HEK293T (cell line): ENCODE data around the gene WNT5A.

Source experiments
- CTCF ChIA-PET: fragments of 350-600 bp; formaldehyde crosslinking; extraction: SDS; loops from one replicate; lab custom pipeline; 2021; ENCODE audit warnings: antibody characterized with exemption, inconsistent platforms; lab: Yijun Ruan, JAX
- POLR2A ChIA-PET: fragments of 350-600 bp; formaldehyde crosslinking; extraction: SDS; loops from one replicate; lab custom pipeline; 2020; ENCODE audit warnings: antibody characterized with exemption, inconsistent platforms; lab: Yijun Ruan, JAX
- DNase-seq: peaks from one replicate; pipeline ENCODE4 v3.0.0; 2012; ENCODE audit warnings: mixed read lengths; ENCODE audit errors: extremely low spot score
- ARNT ChIP-seq: fragments of 450-650 bp; IDR thresholded peaks from 2 replicates; pipeline ENCODE4 v1.6.1; 2017; ENCODE audit warnings: mild to moderate bottlenecking
- BHLHE40 ChIP-seq: fragments of 450-650 bp; IDR thresholded peaks from 2 replicates; pipeline ENCODE4 v1.6.1; 2016; ENCODE audit warnings: mild to moderate bottlenecking, moderate library complexity, borderline replicate concordance
- CTBP1 ChIP-seq: fragments of 450-650 bp; IDR thresholded peaks from 2 replicates; pipeline ENCODE4 v1.6.1; 2016; ENCODE audit warnings: borderline replicate concordance
- ELF4 ChIP-seq: fragments of 450-650 bp; IDR thresholded peaks from 2 replicates; pipeline ENCODE4 v1.6.1; 2017; ENCODE audit warnings: antibody characterized with exemption
- FOXA1 ChIP-seq: fragments of 450-650 bp; IDR thresholded peaks from 2 replicates; pipeline ENCODE4 v1.6.1; 2016; ENCODE audit warnings: mild to moderate bottlenecking
- FOXK2 ChIP-seq: fragments of 450-650 bp; IDR thresholded peaks from 2 replicates; pipeline ENCODE4 v1.6.1; 2016; ENCODE audit warnings: mild to moderate bottlenecking
- FOXM1 ChIP-seq: fragments of 450-650 bp; IDR thresholded peaks from 2 replicates; pipeline ENCODE4 v1.6.1; 2017; ENCODE audit warnings: mild to moderate bottlenecking, borderline replicate concordance
- HDGF ChIP-seq: fragments of 450-650 bp; IDR thresholded peaks from 2 replicates; pipeline ENCODE4 v1.6.1; 2017; ENCODE audit warnings: antibody characterized with exemption, borderline replicate concordance
- L3MBTL2 ChIP-seq: fragments of 450-650 bp; conservative IDR thresholded peaks from 2 replicates; pipeline ENCODE4 v1.6.1; 2016; ENCODE audit warnings: mild to moderate bottlenecking
- LEF1 ChIP-seq: fragments of 450-650 bp; IDR thresholded peaks from 2 replicates; pipeline ENCODE4 v1.6.1; 2017; ENCODE audit warnings: mild to moderate bottlenecking, borderline replicate concordance
- NFRKB ChIP-seq: fragments of 450-650 bp; IDR thresholded peaks from 2 replicates; pipeline ENCODE4 v1.6.1; 2016; ENCODE audit warnings: mild to moderate bottlenecking, moderate library complexity
- SP1 ChIP-seq: fragments of 450-650 bp; IDR thresholded peaks from 2 replicates; pipeline ENCODE4 v1.6.1; 2017
- SUZ12 ChIP-seq: fragments of 450-650 bp; IDR thresholded peaks from 2 replicates; pipeline ENCODE4 v1.6.1; 2016; ENCODE audit warnings: mild to moderate bottlenecking
- TARDBP ChIP-seq: fragments of 450-650 bp; IDR thresholded peaks from 2 replicates; pipeline ENCODE4 v1.6.1; 2016
- ZNF384 ChIP-seq: fragments of 450-650 bp; IDR thresholded peaks from 2 replicates; pipeline ENCODE4 v1.6.1; 2016
- TF ChIP-seq, protein P1 (sequence below): fragments of 450-650 bp; IDR thresholded peaks from 2 replicates; pipeline ENCODE4 v1.6.1; 2016

Gene WNT5A

DNA sequence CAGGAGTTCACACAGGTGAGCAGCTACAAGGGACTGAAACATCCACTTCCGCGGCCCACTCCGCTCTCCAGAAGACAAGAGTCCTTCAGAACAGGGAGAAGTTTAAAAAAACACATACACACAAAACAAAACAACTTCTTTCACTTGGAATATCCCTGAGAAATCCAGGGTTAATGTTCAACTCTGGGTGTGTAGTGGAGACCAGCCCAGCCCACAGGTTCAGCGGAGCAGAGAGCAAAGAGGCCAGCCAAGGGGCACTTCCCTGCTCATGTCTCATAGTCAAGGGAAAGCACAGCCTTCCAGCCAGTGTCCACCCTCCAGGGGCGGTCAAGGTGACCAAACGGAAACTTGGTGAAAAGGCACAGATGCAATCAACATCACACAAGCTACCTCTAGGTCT, 41.6 kb downstream of the WNT5A start:
- ChIA-PET POLR2A (no interaction called here), CTCF (interaction anchor here (0.6 kb wide), 1 partner anchor 1002 kb away, joined by 3 read pairs; no protein-coding TSS in a partner anchor)
- TF ChIP-seq ARNT (no peak), LEF1 (no peak), NFRKB (no peak), FOXM1 (no peak), L3MBTL2 (no peak), ELF4 (no peak)
- DNase-seq = no peak

DNA sequence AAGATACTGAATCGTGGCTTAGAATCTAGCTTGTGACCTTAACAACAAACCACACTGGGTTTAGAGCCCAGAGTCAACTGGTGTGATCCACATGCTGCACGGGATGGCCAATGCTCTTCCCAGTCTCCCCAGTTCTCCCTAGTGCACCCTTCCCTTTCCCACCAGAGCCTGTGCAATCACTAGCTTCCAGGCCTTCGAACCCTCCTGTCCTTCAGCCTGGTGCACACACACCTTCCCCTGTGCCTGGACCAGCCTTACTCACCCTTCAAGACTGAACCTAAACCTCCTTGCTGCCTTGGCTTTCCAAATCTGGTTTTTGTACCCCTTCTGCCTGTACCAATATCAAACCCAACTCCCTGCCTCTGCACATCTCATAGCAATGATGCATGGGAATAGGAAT, 43.8 kb downstream of the WNT5A start:
- DNase-seq = no peak
- POLR2A ChIA-PET = no interaction called here
- TF ChIP-seq FOXA1 (no peak), CTBP1 (no peak), ZNF384 (no peak), ARNT (no peak), FOXK2 (no peak), HDGF (no peak), NFRKB (no peak), LEF1 (no peak), BHLHE40 (no peak), TARDBP (no peak), L3MBTL2 (no peak), ELF4 (no peak), SUZ12 (no peak), SP1 (no peak), FOXM1 (no peak)
- TF ChIP-seq, protein P1, sequence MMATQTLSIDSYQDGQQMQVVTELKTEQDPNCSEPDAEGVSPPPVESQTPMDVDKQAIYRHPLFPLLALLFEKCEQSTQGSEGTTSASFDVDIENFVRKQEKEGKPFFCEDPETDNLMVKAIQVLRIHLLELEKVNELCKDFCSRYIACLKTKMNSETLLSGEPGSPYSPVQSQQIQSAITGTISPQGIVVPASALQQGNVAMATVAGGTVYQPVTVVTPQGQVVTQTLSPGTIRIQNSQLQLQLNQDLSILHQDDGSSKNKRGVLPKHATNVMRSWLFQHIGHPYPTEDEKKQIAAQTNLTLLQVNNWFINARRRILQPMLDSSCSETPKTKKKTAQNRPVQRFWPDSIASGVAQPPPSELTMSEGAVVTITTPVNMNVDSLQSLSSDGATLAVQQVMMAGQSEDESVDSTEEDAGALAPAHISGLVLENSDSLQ = no peak
- CTCF ChIA-PET = interaction anchor here (0.6 kb wide), 1 partner anchor 451 kb away, joined by 3 read pairs; no protein-coding TSS in a partner anchor

DNA sequence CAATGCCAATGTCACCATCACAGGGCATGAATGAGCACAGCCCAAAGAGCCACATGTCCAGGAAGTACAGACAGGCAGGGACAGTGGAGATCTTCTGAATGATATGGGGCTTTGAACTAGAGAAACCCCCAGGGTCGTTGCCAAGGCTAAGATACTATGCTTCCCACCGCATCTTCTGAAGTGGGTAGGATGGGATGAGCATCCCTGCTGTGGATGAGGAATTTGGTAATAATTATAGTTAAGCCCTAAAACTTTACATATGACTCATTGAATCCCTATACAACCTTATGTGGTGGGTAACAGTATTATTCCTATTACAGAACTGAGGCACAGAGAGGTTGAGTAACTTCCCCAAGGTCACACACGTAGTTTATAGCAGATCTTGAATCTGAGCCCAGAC, 44.2 kb downstream of the WNT5A start:
- POLR2A ChIA-PET = no interaction called here
- CTCF ChIA-PET = no interaction called here
- no peak for TF ChIP-seq ARNT
- TF ChIP-seq BHLHE40 = no peak
- no peak for TF ChIP-seq NFRKB
- no peak for TF ChIP-seq L3MBTL2
- TF ChIP-seq LEF1 = no peak
- TF ChIP-seq FOXA1 = no peak
- no peak for DNase-seq

DNA sequence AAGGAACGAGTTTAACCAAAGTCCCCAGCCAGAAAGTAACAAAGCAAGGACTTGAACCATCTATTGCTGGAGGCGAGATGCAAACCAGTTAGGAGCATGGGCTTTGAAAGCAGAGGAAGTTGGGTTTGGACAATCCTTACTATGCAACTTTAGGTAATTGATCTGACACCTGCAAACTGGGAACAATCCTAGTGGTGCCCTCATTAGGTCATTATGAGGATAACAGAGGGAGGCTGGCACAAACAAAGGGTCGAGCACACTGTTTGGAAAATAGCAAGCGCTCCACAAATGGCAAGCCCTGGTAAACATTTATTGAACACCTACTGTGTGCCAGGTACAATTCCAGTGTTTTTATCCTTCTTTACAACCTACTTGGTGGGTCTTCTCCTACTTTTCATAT, 45.6 kb downstream of the WNT5A start:
- TF ChIP-seq HDGF = no peak
- TF ChIP-seq BHLHE40 = no peak
- TF ChIP-seq FOXK2 = no peak
- TF ChIP-seq ZNF384 = no peak
- no peak for TF ChIP-seq CTBP1
- no peak for TF ChIP-seq L3MBTL2
- TF ChIP-seq FOXA1 = no peak
- TF ChIP-seq FOXM1 = no peak
- no peak for TF ChIP-seq SP1
- TF ChIP-seq LEF1 = no peak
- TF ChIP-seq, protein P1 = no peak
- TF ChIP-seq SUZ12 = no peak
- no peak for TF ChIP-seq ARNT
- TF ChIP-seq NFRKB = no peak
- TF ChIP-seq ELF4 = no peak
- DNase-seq = no peak
- ChIA-PET POLR2A (no interaction called here), CTCF (no interaction called here)

DNA sequence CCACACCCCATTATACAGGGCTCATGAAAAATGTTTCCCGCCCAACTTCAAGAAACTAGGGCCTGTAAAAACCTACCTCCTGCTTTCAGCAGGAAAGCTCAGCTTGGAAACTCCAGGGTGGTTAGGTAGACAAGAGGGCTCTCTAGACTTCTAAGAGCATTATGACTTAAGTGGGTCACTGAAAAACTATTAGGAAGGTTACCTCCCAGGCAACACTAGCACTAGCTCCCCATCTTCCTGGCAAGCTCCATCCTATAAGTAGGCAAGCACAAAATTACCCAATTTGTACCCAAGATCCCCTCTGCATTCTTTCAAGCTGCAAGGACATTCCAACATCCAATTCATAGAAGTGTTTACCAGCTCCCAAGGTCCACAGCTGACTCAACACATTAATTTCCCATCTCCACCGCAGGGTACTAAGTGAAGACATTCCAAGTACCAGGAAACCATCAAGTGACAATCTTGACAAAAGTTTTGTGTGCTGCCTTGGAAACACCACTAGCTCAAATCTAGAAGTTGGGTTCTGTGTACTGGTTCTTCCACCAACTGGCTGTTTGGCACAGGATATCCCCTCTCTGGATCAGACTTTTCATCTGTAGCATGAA, 46.9 kb downstream of the WNT5A start:
- ChIA-PET POLR2A (no interaction called here), CTCF (no interaction called here)
- DNase-seq = no peak
- TF ChIP-seq ZNF384 (no peak), ARNT (no peak), HDGF (no peak), FOXM1 (no peak), SUZ12 (no peak), FOXK2 (no peak), LEF1 (no peak), L3MBTL2 (no peak), NFRKB (no peak)

DNA sequence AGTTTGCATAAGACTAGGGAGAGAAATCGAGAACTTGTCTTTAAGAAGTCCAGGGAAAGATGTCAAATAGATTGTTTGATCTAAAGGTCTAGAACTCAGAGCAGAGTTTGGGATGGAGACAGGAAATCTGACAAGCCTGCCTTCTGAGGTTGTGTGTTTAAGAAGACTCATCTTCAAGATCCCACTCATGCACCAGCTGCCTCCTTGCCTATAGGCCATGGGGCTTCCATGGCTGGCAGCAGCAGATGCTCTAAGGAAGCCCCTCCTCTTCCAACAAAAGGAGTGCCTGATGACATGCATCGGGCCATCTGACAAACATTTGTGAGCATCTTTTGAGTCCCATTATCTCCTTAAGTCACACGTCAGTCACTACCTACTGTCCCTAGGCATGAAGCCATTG, 47.4 kb downstream of the WNT5A start:
- CTCF ChIA-PET = no interaction called here
- POLR2A ChIA-PET = no interaction called here
- TF ChIP-seq TARDBP (no peak), ZNF384 (no peak), NFRKB (no peak)
- TF ChIP-seq, protein P1 = no peak
- no peak for DNase-seq

DNA sequence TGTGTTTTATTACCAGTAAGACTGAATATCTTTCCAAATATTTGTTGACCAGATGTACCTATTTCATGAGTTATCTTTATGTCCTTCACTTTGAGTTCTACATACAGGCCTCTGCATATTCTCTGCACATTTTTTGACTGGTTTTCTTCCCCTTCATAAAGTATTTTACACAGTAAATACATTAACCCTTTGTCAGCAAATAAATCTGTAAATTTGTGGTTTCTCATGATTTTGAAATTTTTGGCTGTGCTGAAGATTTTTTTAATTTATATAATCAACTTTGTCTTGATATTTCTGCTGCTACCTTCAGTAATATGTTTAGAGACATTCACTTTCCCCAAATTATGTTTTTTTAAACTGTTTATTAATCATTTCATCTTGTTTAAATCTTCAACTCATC, 50.5 kb downstream of the WNT5A start:
- POLR2A ChIA-PET = no interaction called here
- CTCF ChIA-PET = no interaction called here
- DNase-seq = no peak
- no peak for TF ChIP-seq L3MBTL2
- TF ChIP-seq, protein P1 = no peak
